HG02840 (cell line): Measurements from ENCODE around the gene ASB6.
"Not testable (repeated sequence)": the region's sequence is repeated elsewhere in the genome, so short reads cannot be mapped to it uniquely, and the experiment has no call there.

Experiments used
- ATAC-seq: cut with Tn5 transposase; IDR thresholded peaks from one replicate; pipeline ENCODE4 v1.9.1; 2021; ENCODE audit warnings: mild to moderate bottlenecking, moderate library complexity, moderate number of reproducible peaks; ENCODE audit not compliant: unreplicated experiment, low FRiP score

Gene ASB6

GRCh38 chr9:129592790-129593189 lies 49.2 kb downstream of the ASB6 start:
- ATAC-seq = not testable (repeated sequence)

- ATAC-seq = no peak
These were observed 50.0 kb downstream of the ASB6 start for GRCh38 chr9:129591916-129592315.

GRCh38 chr9:129590466-129590865 lies 51.5 kb downstream of the ASB6 start:
- no peak for ATAC-seq

- ATAC-seq = no peak
These were observed 54.3 kb downstream of the ASB6 start for GRCh38 chr9:129587487-129588262.

GRCh38 chr9:129586685-129587084 lies 55.3 kb downstream of the ASB6 start:
- ATAC-seq = no peak

GRCh38 chr9:129586245-129586644 lies 55.7 kb downstream of the ASB6 start:
- no peak for ATAC-seq

- no peak for ATAC-seq
These were observed 56.6 kb downstream of the ASB6 start for GRCh38 chr9:129585352-129585751.
